HT-29 (cell line): ENCODE results near the gene SLC22A17. TPM values are rescaled to one million over a fixed set of nuclear protein-coding genes. Genes with fewer than 3 reads are reported as not detected.
"Not testable (repeated sequence)": the region's sequence is repeated elsewhere in the genome, so short reads cannot be mapped to it uniquely, and the experiment has no call there.

Experiments
- DNase-seq: peaks from one replicate; pipeline ENCODE4 v3.0.0-alpha.2; 2015; ENCODE audit warnings: low spot score
- total RNA-seq: library from RNA; depleted of rRNA; stranded (reverse); fragments of >200 nt; shearing (Covaris generic); gene quantifications from 2 replicates; pipeline ENCODE4 v1.2.3, GENCODE V29; 2014; rRNA removed

SLC22A17 gene
- not detected in 2 replicates for total RNA-seq

GRCh38 chr14:23352506-23353432 lies at the start of gene SLC22A17:
SLC22A17 (minus strand) TSS chr14:23352887.
- no peak for DNase-seq

GRCh38 chr14:23401291-23401690 lies 48.6 kb upstream of the SLC22A17 start:
- DNase-seq = no peak

- DNase-seq = not testable (repeated sequence)
These were observed 47.9 kb upstream of the SLC22A17 start for GRCh38 chr14:23400496-23401149.

GRCh38 chr14:23399591-23399990 lies 46.9 kb upstream of the SLC22A17 start:
- no peak for DNase-seq

- DNase-seq = no peak
These were observed 46.4 kb upstream of the SLC22A17 start for GRCh38 chr14:23399136-23399535.

- no peak for DNase-seq
These were observed 45.7 kb upstream of the SLC22A17 start for GRCh38 chr14:23398348-23398747.

- no peak for DNase-seq
These were observed 44.2 kb upstream of the SLC22A17 start for GRCh38 chr14:23396781-23397407.

- no peak for DNase-seq
These were observed 43.4 kb upstream of the SLC22A17 start for GRCh38 chr14:23396126-23396525.

GRCh38 chr14:23392613-23393012 lies 39.9 kb upstream of the SLC22A17 start:
- DNase-seq = no peak

- DNase-seq = not testable (repeated sequence)
These were observed 37.2 kb upstream of the SLC22A17 start for GRCh38 chr14:23389871-23390270.

GRCh38 chr14:23389396-23389795 lies 36.7 kb upstream of the SLC22A17 start:
- DNase-seq = no peak

- DNase-seq = no peak
These were observed 36.3 kb upstream of the SLC22A17 start for GRCh38 chr14:23388996-23389395.

- no peak for DNase-seq
These were observed 35.5 kb upstream of the SLC22A17 start for GRCh38 chr14:23387916-23388882.

GRCh38 chr14:23386999-23387398 lies 34.3 kb upstream of the SLC22A17 start:
- DNase-seq = no peak

- DNase-seq = not testable (repeated sequence)
These were observed 33.6 kb upstream of the SLC22A17 start for GRCh38 chr14:23386266-23386657.

- DNase-seq = no peak
These were observed 33.1 kb upstream of the SLC22A17 start for GRCh38 chr14:23385642-23386265.

GRCh38 chr14:23385244-23385641 lies 32.6 kb upstream of the SLC22A17 start:
- DNase-seq = no peak

- no peak for DNase-seq
These were observed 31.8 kb upstream of the SLC22A17 start for GRCh38 chr14:23384364-23385080.

- DNase-seq = no peak
These were observed 30.2 kb upstream of the SLC22A17 start for GRCh38 chr14:23382731-23383440.
